Measurements from ENCODE around the gene RPL34. TPM values are rescaled to one million over a fixed set of nuclear protein-coding genes. Genes with fewer than 3 reads are reported as not detected.
"Not testable (repeated sequence)": the region's sequence is repeated elsewhere in the genome, so short reads cannot be mapped to it uniquely, and the experiment has no call there.

Gene RPL34
- total RNA-seq, 2 donors from 2014 or later: 413 to 442 TPM

DNA sequence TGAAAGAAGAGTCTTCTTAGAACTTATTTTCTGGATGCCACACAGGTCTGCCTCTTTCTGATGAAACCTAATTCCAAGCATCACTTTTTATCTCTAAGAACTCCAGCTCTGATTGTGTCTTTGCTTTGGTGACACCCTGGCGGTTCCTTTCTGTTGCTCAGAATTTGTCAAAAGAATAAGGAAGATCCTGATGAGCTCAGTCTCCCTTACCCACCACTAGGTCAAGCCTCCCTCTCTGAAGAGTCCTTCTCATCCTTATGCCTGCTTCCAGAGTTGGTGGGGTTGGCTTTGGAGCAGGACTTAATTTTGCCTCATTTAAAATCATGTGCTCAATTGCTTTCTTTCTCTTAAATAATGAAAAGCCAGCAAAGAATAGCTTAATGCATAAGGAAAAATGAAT lies 31.5 kb upstream of the RPL34 start:
- H3K27ac ChIP-seq: no peak overlapping the region
- no peak overlapping the region for H3K4me3 ChIP-seq
- no peaks in the 10 kb centered on the region for H3K36me3 ChIP-seq
- H3K27me3 ChIP-seq (replicated peaks; ENCODE audit: insufficient read depth): no peaks in the 10 kb centered on the region
- no peaks in the 10 kb centered on the region for H3K4me1 ChIP-seq (ENCODE audit: control insufficient read depth in 1 of 2, low read depth in 2 of 2)
- no peaks in the 10 kb centered on the region for H3K9me3 ChIP-seq
- TF ChIP-seq, protein P1, sequence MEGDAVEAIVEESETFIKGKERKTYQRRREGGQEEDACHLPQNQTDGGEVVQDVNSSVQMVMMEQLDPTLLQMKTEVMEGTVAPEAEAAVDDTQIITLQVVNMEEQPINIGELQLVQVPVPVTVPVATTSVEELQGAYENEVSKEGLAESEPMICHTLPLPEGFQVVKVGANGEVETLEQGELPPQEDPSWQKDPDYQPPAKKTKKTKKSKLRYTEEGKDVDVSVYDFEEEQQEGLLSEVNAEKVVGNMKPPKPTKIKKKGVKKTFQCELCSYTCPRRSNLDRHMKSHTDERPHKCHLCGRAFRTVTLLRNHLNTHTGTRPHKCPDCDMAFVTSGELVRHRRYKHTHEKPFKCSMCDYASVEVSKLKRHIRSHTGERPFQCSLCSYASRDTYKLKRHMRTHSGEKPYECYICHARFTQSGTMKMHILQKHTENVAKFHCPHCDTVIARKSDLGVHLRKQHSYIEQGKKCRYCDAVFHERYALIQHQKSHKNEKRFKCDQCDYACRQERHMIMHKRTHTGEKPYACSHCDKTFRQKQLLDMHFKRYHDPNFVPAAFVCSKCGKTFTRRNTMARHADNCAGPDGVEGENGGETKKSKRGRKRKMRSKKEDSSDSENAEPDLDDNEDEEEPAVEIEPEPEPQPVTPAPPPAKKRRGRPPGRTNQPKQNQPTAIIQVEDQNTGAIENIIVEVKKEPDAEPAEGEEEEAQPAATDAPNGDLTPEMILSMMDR (IDR thresholded peaks at IDR 0.05): no peak
- DNase-seq (ENCODE audit: low spot score) (no peak), ATAC-seq (ENCODE audit: insufficient number of reproducible peaks, low FRiP score, low read depth) (no peak)

GRCh38 chr4:108589961-108590360 lies 30.4 kb upstream of the RPL34 start:
- DNase-seq (ENCODE audit: low spot score) (no peak), ATAC-seq (ENCODE audit: insufficient number of reproducible peaks, low FRiP score, low read depth) (no peak)
- H3K27ac ChIP-seq: no peak overlapping the region
- TF ChIP-seq, protein P1 (IDR thresholded peaks at IDR 0.05): no peak
- no peaks in the 10 kb centered on the region for H3K27me3 ChIP-seq (replicated peaks; ENCODE audit: insufficient read depth)
- no peaks in the 10 kb centered on the region for H3K4me1 ChIP-seq (ENCODE audit: control insufficient read depth in 1 of 2, low read depth in 2 of 2)
- no peaks in the 10 kb centered on the region for H3K9me3 ChIP-seq
- H3K4me3 ChIP-seq: no peak overlapping the region
- no peaks in the 10 kb centered on the region for H3K36me3 ChIP-seq

DNA sequence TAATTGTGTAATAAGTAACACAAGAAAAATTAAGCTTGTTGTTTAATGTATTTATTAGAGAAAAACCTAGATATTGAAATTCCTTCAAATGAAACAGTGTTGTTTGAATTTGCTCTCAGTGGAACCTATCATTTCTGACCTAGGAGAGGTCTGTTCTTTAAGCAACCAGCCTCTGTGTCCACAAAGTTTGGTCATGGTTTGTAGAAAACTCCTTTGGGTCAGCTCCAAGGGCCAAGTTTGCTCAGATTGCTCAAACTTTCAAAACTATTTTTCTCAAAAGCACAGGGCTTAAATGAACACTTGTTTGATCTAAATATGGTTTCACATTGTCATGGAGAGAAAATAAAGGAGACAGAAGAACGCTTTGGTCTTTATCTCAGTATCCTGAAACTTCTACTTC lies 29.6 kb upstream of the RPL34 start:
- Histone ChIP-seq H3K27ac (no peak overlapping the region), H3K36me3 (no peaks in the 10 kb centered on the region), H3K4me1 (ENCODE audit: control insufficient read depth in 1 of 2, low read depth in 2 of 2) (no peaks in the 10 kb centered on the region), H3K27me3 (replicated peaks; ENCODE audit: insufficient read depth) (no peaks in the 10 kb centered on the region), H3K4me3 (no peak overlapping the region), H3K9me3 (no peaks in the 10 kb centered on the region)
- DNase-seq (ENCODE audit: low spot score): no peak
- no peak for ATAC-seq (ENCODE audit: insufficient number of reproducible peaks, low FRiP score, low read depth)
- TF ChIP-seq, protein P1 (IDR thresholded peaks at IDR 0.05): no peak

GRCh38 chr4:108592674-108592986 lies 27.7 kb upstream of the RPL34 start:
- ATAC-seq (ENCODE audit: insufficient number of reproducible peaks, low FRiP score, low read depth): no peak
- TF ChIP-seq, protein P1 (IDR thresholded peaks at IDR 0.05): no peak
- no peaks in the 10 kb centered on the region for H3K36me3 ChIP-seq

GRCh38 chr4:108594296-108594695 lies 26.1 kb upstream of the RPL34 start:
- not testable (repeated sequence) for H3K27ac ChIP-seq; DNase-seq (ENCODE audit: low spot score); H3K4me1 ChIP-seq (ENCODE audit: control insufficient read depth in 1 of 2, low read depth in 2 of 2); H3K9me3 ChIP-seq; H3K27me3 ChIP-seq (replicated peaks; ENCODE audit: insufficient read depth); ATAC-seq (ENCODE audit: insufficient number of reproducible peaks, low FRiP score, low read depth); H3K36me3 ChIP-seq; H3K4me3 ChIP-seq

More at GRCh38 chr4:108592674-108592986, 27.7 kb upstream of the RPL34 start:
- no peak for DNase-seq (ENCODE audit: low spot score)
- Histone ChIP-seq H3K4me3 (no peak overlapping the region), H3K9me3 (no peaks in the 10 kb centered on the region), H3K4me1 (ENCODE audit: control insufficient read depth in 1 of 2, low read depth in 2 of 2) (no peaks in the 10 kb centered on the region), H3K27me3 (replicated peaks; ENCODE audit: insufficient read depth) (no peaks in the 10 kb centered on the region), H3K27ac (no peak overlapping the region)

DNA sequence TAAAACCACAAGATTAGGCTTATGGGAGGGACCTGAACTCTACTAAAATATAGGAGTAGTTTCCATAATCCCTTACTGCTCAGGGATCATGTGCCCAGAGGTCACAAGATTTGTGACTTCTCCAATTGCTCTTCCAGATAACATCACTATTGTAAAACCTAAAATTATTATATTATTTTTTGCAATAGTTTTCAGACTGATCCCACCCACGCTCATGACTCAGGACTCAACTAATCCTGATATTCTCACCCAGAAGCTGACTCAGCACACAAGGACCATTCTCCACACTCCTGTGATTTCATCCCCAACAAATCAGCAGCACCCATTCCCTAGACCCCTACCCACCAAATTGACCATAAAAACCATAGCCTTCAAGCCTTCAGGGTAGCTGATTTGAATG lies 24.0 kb upstream of the RPL34 start:
- Histone ChIP-seq H3K4me3 (no peak overlapping the region), H3K27me3 (replicated peaks; ENCODE audit: insufficient read depth) (no peaks in the 10 kb centered on the region), H3K27ac (no peak overlapping the region), H3K36me3 (no peaks in the 10 kb centered on the region), H3K9me3 (no peaks in the 10 kb centered on the region), H3K4me1 (ENCODE audit: control insufficient read depth in 1 of 2, low read depth in 2 of 2) (no peaks in the 10 kb centered on the region)
- TF ChIP-seq, protein P1 (IDR thresholded peaks at IDR 0.05): no peak
- DNase-seq (ENCODE audit: low spot score) (no peak), ATAC-seq (ENCODE audit: insufficient number of reproducible peaks, low FRiP score, low read depth) (no peak)
